Measurements from ENCODE around the gene GPX3.
A peak's percentile ranks its signal among the peaks of the same experiment; 100 is the strongest.

DNA sequence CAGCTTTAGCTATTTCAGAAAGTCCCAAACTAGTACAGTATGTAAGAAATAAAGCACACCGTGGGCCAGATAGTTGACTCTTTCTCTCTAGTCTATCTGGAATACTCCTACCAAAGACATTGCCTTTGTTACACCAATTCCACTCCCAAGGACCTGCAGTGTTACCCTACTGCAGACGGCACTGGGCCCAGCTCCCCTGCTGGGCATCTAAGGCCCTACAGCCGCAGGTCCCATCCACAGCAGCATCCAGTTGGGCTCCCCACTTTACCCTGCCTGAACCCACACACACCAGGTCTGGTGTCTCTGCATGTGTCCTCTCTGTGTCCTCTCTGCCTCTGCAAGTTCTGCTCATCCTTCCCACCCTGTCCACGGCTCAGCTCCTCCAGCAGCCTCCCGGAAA lies 37.9 kb downstream of the GPX3 start:
- TF ChIP-seq POLR2AphosphoS5 (IDR thresholded peaks at IDR 0.05) (no peak), POLR2A (IDR thresholded peaks at IDR 0.05) (no peak), EP300 (IDR thresholded peaks at IDR 0.05; ENCODE audit: low read depth) (no peak)
- TF ChIP-seq, protein P1, sequence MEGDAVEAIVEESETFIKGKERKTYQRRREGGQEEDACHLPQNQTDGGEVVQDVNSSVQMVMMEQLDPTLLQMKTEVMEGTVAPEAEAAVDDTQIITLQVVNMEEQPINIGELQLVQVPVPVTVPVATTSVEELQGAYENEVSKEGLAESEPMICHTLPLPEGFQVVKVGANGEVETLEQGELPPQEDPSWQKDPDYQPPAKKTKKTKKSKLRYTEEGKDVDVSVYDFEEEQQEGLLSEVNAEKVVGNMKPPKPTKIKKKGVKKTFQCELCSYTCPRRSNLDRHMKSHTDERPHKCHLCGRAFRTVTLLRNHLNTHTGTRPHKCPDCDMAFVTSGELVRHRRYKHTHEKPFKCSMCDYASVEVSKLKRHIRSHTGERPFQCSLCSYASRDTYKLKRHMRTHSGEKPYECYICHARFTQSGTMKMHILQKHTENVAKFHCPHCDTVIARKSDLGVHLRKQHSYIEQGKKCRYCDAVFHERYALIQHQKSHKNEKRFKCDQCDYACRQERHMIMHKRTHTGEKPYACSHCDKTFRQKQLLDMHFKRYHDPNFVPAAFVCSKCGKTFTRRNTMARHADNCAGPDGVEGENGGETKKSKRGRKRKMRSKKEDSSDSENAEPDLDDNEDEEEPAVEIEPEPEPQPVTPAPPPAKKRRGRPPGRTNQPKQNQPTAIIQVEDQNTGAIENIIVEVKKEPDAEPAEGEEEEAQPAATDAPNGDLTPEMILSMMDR (IDR thresholded peaks at IDR 0.05): peak in 1 of 5 experiments; percentile 4

All from transverse colon (tissue), 4 donors.